ENCODE measurements around the gene TBC1D14. TPM values are rescaled to one million over a fixed set of nuclear protein-coding genes. Genes with fewer than 3 reads are reported as not detected.
A peak's percentile ranks its signal among the peaks of the same experiment; 100 is the strongest.

TBC1D14 gene
- total RNA-seq, 6 experiments from 2014 or later, result 14.1 to 34.8 (median 30.6) TPM

GRCh38 chr4:6969826-6970800, 60.5 kb downstream of the TBC1D14 start:
- peaks cover 0 to 8% (median 0%) of the 10 kb centered on the region in 4 donors for H3K36me3 ChIP-seq
- peaks cover 0 to 22% (median 0%) of the 10 kb centered on the region in 4 donors for H3K4me1 ChIP-seq
- H3K27ac ChIP-seq, result peak overlapping the region in 1 of 3 donors; percentile 7
- H3K27me3 ChIP-seq, result no peaks in the 10 kb centered on the region
- intact Hi-C loops (cut with DNase I), result no loop called here
- WGBS (ENCODE audit: insufficient coverage, low coverage, low lambda C conversion rate, missing lambda C conversion rate), result 79% methylated on average over 14 of the region's 18 CpGs
- peak in 2 of 4 donors; percentile 29 to 39 for ATAC-seq
- no peak for TF ChIP-seq POLR2A (IDR thresholded peaks at IDR 0.05)
- no peak for TF ChIP-seq CTCF (IDR thresholded peaks at IDR 0.05)
- no peaks in the 10 kb centered on the region for H3K9me3 ChIP-seq
- DNase-seq, result peak in 1 of 3 donors; percentile 42
- H3K4me3 ChIP-seq, result no peak overlapping the region

GRCh38 chr4:6971536-6972374, 62.1 kb downstream of the TBC1D14 start:
- H3K4me1 ChIP-seq, result peaks cover 0 to 13% (median 0%) of the 10 kb centered on the region in 4 donors
- intact Hi-C loops (cut with DNase I), result no loop called here
- DNase-seq, result peak in 2 of 3 donors; percentile 53 to 59
- peak; percentile 15 to 38 (median 26) for ATAC-seq
- no peak for TF ChIP-seq POLR2A (IDR thresholded peaks at IDR 0.05)
- no peak for TF ChIP-seq CTCF (IDR thresholded peaks at IDR 0.05)
- H3K4me3 ChIP-seq, result no peak overlapping the region
- H3K27me3 ChIP-seq, result no peaks in the 10 kb centered on the region
- no peaks in the 10 kb centered on the region for H3K9me3 ChIP-seq
- peaks cover 0 to 8% (median 0%) of the 10 kb centered on the region in 4 donors for H3K36me3 ChIP-seq
- WGBS (ENCODE audit: insufficient coverage, low coverage, low lambda C conversion rate, missing lambda C conversion rate), result 74% methylated on average over 14 of the region's 16 CpGs
- H3K27ac ChIP-seq, result no peak overlapping the region

GRCh38 chr4:6972375-6972650, 62.7 kb downstream of the TBC1D14 start:
- Histone ChIP-seq H3K4me1 (peaks cover 0 to 13% (median 0%) of the 10 kb centered on the region in 4 donors), H3K4me3 (no peak overlapping the region), H3K9me3 (no peaks in the 10 kb centered on the region), H3K36me3 (peaks cover 0 to 7% (median 0%) of the 10 kb centered on the region in 4 donors), H3K27ac (no peak overlapping the region), H3K27me3 (no peaks in the 10 kb centered on the region)
- intact Hi-C loops (cut with DNase I), result no loop called here
- TF ChIP-seq POLR2A (IDR thresholded peaks at IDR 0.05), result no peak
- no peak for TF ChIP-seq CTCF (IDR thresholded peaks at IDR 0.05)
- DNase-seq (peak in 1 of 3 donors; percentile 24), ATAC-seq (no peak)
- 98% methylated on average over 6 of the region's 8 CpGs for WGBS (ENCODE audit: insufficient coverage, low coverage, low lambda C conversion rate, missing lambda C conversion rate)

GRCh38 chr4:6972911-6973310, 63.3 kb downstream of the TBC1D14 start:
- intact Hi-C loops (cut with DNase I), result no loop called here
- DNase-seq, result no peak

More at GRCh38 chr4:6972911-6973310, 63.3 kb downstream of the TBC1D14 start:
- no peak for TF ChIP-seq POLR2A (IDR thresholded peaks at IDR 0.05)
- TF ChIP-seq CTCF (IDR thresholded peaks at IDR 0.05), result no peak
- no peak for ATAC-seq
- peaks cover 0 to under 1% (median 0%) of the 10 kb centered on the region in 4 donors for H3K36me3 ChIP-seq
- H3K9me3 ChIP-seq, result no peaks in the 10 kb centered on the region
- H3K4me3 ChIP-seq, result no peak overlapping the region
- peaks cover 0 to 13% (median 0%) of the 10 kb centered on the region in 4 donors for H3K4me1 ChIP-seq
- 93% methylated on average over 7 of the region's 9 CpGs for WGBS (ENCODE audit: insufficient coverage, low coverage, low lambda C conversion rate, missing lambda C conversion rate)
- no peaks in the 10 kb centered on the region for H3K27me3 ChIP-seq
- no peak overlapping the region for H3K27ac ChIP-seq

All from right lobe of liver (tissue), 6 donors.